HG02970 (cell line): ENCODE data around the gene ARAP2.

Source experiments
- ATAC-seq: cut with Tn5 transposase; IDR thresholded peaks from one replicate; pipeline ENCODE4 v1.9.1; 2021; ENCODE audit warnings: mild to moderate bottlenecking, moderate library complexity, moderate number of reproducible peaks; ENCODE audit not compliant: unreplicated experiment, low FRiP score

ARAP2 gene

GRCh38 chr4:36244257-36245082, at the start of gene ARAP2:
Gene ARAP2, minus strand, starts transcription at chr4:36244514. Its CDS starts 15,028 bp downstream, at chr4:36229486.
- peak; percentile 65 for ATAC-seq

- ATAC-seq: no peak
Observed at GRCh38 chr4:36292556-36293188, 48.4 kb upstream of the ARAP2 start.

- no peak for ATAC-seq
Observed at GRCh38 chr4:36290641-36291040, 46.3 kb upstream of the ARAP2 start.

GRCh38 chr4:36288731-36289426, 44.6 kb upstream of the ARAP2 start:
- no peak for ATAC-seq

- peak; percentile 28 for ATAC-seq
Observed at GRCh38 chr4:36286481-36286871, 42.2 kb upstream of the ARAP2 start.

- peak; percentile 96 for ATAC-seq
Observed at GRCh38 chr4:36285784-36286480, 41.6 kb upstream of the ARAP2 start.

GRCh38 chr4:36283912-36284465, 39.7 kb upstream of the ARAP2 start:
- no peak for ATAC-seq

GRCh38 chr4:36282503-36283030, 38.3 kb upstream of the ARAP2 start:
- ATAC-seq: no peak

GRCh38 chr4:36281384-36282106, 37.2 kb upstream of the ARAP2 start, which contains the start of gene DTHD1:
Gene DTHD1, plus strand, starts transcription at chr4:36281616. Its CDS starts 143 bp downstream, at chr4:36281759.
- ATAC-seq: no peak

- ATAC-seq: no peak
Observed at GRCh38 chr4:36280555-36280954, 36.2 kb upstream of the ARAP2 start.

- no peak for ATAC-seq
Observed at GRCh38 chr4:36278789-36279188, 34.5 kb upstream of the ARAP2 start.

- ATAC-seq: no peak
Observed at GRCh38 chr4:36277533-36277932, 33.2 kb upstream of the ARAP2 start.

GRCh38 chr4:36274158-36274557, 29.8 kb upstream of the ARAP2 start:
- ATAC-seq: no peak

GRCh38 chr4:36273276-36273675, 29.0 kb upstream of the ARAP2 start:
- no peak for ATAC-seq

GRCh38 chr4:36269533-36270173, 25.3 kb upstream of the ARAP2 start:
- no peak for ATAC-seq

- no peak for ATAC-seq
Observed at GRCh38 chr4:36269101-36269500, 24.8 kb upstream of the ARAP2 start.

GRCh38 chr4:36267486-36268268, 23.4 kb upstream of the ARAP2 start:
- ATAC-seq: no peak

- no peak for ATAC-seq
Observed at GRCh38 chr4:36264207-36264826, 20.0 kb upstream of the ARAP2 start.
